Fibroblast of skin of left biceps (primary cell): ENCODE results near the gene GTPBP10.
A peak's percentile ranks its signal among the peaks of the same experiment; 100 is the strongest.
"Not testable (repeated sequence)": the region's sequence is repeated elsewhere in the genome, so short reads cannot be mapped to it uniquely, and the experiment has no call there.

Experiments
- DNase-seq, 2 experiments: peaks; one replicate each; pipeline ENCODE4 v3.0.0-alpha.2; 2013; ENCODE audit warnings: low read depth in 2 of 2

GTPBP10 gene

DNA sequence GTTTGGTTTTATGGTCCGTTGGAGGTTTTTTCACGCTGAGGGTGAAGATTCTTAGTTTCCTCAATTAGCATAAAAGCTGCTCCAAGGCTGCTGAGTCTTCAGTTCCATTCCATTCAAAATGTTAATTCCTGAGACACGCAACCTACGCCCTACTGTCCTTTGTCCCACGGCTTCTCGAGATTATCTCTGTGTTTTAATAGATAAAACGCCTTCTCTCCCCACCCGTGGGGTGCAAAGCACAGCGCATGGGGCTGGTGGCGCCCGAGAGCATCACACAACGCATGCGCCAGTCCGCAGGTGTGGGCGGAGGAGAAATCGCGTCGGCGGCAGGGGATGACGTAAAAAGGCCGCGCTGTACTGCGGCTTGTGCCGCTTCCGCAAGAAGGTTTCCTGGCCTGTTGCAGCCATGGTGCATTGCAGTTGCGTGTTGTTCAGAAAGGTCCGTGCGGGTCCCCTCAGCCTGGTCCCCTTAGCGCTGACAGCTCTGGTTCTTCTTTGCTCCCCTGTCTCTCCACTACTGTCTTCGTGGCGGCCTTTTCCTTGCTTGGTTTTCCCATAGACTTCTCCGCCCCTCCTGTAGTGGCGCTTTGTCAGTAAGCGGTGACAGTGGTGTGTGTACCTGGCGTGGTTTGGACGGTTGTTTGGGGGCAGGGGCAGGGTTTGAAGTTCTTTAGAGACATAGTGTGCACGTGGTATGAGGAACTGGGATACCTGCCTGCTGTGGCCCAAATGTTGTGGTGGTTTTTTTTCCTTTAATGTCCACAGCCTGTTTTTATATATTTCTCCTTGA, at the start of gene GTPBP10:
Gene GTPBP10, plus strand, starts transcription at position 381 of the 790 bp plus-strand sequence. Its CDS starts 26 bp downstream, at position 407.
- DNase-seq = peak; percentile 80 to 81

- peak; percentile 30 to 38 for DNase-seq
Observed at GRCh38 chr7:90298145-90299038, 48.1 kb upstream of the GTPBP10 start.

DNA sequence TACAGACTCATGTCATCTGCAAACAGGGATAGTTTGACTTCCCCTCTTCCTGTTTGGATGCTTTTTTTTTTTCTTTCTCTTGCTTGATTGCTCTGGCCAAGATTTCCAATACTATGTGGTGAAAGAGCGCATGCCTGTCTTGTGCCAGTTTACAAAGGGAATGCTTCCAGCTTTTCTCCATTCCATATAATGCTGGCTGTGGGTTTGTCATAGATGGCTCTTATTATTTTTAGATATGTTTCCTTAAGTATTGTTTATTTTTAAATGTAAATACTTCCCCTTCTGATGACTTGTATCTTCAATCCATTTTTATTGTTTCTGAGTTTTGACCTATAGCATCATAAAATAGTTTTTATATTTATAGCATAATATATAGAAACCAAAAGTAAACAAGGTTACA, 43.3 kb upstream of the GTPBP10 start:
- no peak for DNase-seq

GRCh38 chr7:90309872-90310271, 36.6 kb upstream of the GTPBP10 start:
- DNase-seq = no peak

- no peak for DNase-seq
Observed at GRCh38 chr7:90311175-90311574, 35.3 kb upstream of the GTPBP10 start.

DNA sequence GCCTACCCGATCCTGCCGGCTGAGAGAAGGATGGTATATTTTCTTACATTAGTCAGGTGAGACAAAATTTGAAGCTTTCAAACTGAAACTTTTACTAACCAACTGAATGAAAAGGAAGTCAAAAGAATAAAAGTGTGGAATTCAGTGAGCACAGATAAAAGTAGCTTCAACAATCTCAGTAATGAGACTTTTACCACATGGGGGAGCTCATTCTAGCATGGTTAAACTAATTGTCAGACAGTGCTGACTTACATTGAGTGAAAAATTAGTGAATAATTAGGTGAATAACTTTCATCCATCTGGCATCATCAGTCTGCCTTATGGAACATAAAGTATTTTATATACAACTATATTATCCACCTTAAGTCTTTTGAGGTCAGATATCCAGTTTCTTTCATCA, 33.8 kb upstream of the GTPBP10 start:
- no peak for DNase-seq

- no peak for DNase-seq
Observed at GRCh38 chr7:90313907-90314306, 32.6 kb upstream of the GTPBP10 start.

GRCh38 chr7:90320014-90320413, 26.5 kb upstream of the GTPBP10 start:
- no peak for DNase-seq

DNA sequence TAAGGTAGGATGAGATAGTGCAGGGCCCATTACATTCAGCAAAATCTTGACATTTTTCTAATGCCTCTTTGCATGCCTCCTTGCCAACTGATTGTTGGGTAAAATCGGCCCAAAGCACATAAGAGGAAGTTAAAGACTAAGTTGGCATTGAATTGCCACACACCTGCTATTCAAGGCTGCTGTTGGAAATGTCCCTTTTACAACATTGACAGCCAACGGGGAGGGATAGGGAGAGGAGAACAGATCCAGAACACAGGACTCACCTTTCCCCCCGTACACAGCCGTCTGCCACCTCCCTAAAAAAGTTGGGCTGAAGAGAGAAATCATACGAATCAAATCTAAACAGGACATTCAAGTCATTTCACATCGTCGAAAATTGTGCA, 26.1 kb upstream of the GTPBP10 start:
- no peak for DNase-seq

GRCh38 chr7:90320801-90321494, 25.6 kb upstream of the GTPBP10 start, which contains the start of gene FAM237B:
Gene FAM237B (minus strand): TSS chr7:90321304. CDS start chr7:90319748, 1,556 bp downstream.
- DNase-seq = no peak

DNA sequence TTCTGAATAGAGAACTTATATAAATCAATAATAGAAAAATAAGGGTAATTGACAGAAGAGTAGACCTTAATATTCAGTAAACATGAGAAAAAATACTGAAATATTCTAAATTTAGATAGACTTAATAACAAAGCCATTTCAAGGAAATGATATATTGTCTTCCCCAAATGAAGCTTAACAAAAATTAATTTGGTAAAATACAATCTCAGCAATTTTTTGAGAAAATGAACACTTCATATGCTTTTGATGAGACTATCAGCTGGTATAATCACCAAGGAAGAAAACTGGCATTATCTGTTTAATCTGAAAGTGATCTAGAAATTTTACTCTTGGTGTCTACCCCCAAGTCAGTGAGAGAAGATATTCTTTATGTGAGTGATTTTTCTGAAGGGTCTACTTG, 23.7 kb upstream of the GTPBP10 start:
- no peak for DNase-seq

GRCh38 chr7:90326500-90326899, 20.0 kb upstream of the GTPBP10 start:
- no peak for DNase-seq

DNA sequence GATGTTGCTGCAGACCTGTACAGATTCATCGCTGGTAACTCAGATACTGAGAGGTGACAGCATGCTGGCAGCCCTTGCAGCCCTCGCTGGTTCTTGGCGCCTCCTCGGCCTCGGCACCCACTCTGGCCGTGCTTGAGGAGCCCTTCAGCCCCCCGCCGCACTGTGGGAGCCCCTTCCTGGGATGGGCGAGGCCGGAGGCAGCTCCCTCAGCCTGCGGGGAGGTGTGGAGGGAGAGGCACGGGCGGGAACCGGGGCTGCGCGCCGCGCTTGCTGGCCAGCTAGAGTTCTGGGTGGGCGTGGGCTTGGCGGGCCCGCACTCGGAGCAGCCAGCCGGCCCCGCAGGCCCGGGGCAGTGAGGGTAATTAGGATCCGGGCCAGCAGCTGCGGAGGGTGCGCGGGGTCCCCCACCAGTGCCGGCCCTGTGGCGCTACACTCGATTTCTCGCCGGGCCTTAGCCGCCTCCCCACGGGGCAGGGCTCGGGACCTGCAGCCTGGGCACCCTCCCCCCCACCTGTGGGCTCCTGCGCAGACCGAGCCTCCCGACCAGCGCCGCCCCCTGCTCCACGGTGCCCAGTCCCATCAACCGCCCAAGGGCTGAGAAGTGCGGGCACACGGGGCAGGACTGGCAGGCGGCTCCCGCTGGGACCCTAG, 12.2 kb upstream of the GTPBP10 start:
- no peak for DNase-seq

DNA sequence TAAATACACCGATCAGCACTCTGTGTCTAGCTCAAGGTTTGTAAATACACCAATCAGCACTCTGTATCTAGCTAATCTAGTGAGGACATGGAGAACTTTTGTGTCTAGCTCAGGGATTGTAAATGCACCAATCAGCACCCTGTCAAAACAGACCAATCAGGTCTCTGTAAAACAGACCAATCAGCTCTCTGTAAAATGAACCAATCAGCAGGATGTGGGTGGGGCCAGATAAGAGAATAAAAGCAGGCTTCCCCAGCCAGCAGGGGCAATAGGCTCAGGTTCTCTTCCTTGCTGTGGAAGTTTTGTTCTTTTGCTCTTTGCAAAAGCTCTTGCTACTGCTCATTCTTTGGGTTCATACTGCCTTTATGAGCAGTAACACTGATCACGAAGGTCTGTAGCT, 11.6 kb upstream of the GTPBP10 start:
- not testable (repeated sequence) for DNase-seq

DNA sequence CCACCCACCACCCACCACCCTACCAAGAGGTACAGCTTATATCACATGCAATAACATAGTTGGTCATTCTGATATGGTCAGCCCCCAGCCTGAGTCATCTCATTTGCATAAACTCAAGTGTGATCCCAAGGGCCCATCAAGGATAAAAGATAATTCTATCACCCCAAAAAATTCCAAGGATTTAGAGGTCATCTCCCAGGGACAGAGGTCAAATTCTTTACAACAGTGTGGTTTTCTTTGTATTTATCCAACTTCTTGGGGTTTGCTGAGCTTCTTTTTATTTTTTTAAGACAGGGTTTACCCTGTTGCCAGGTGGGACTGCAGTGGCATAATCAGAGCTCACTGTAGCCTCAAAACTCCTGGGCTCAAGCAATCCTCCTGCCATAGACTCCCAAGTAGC, 9.4 kb upstream of the GTPBP10 start:
- no peak for DNase-seq

DNA sequence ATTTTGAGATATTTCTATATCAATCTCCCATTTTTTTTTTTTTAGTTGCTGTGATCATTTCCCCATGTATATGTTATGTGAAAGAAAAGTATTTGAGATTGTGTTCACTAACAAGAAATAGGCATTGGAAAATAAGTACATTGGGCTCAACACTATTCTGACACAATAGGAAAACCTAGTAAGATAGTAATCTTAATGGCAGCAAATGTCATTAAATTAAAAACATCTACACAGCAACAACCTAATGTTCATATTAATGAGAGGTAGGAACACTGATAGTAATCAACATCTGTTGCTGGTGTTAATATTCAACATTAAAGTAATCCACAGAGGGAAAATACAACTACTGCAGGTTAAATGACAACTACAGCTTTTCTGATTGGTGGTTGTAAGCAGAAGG, 1.5 kb upstream of the GTPBP10 start:
- DNase-seq = no peak

DNA sequence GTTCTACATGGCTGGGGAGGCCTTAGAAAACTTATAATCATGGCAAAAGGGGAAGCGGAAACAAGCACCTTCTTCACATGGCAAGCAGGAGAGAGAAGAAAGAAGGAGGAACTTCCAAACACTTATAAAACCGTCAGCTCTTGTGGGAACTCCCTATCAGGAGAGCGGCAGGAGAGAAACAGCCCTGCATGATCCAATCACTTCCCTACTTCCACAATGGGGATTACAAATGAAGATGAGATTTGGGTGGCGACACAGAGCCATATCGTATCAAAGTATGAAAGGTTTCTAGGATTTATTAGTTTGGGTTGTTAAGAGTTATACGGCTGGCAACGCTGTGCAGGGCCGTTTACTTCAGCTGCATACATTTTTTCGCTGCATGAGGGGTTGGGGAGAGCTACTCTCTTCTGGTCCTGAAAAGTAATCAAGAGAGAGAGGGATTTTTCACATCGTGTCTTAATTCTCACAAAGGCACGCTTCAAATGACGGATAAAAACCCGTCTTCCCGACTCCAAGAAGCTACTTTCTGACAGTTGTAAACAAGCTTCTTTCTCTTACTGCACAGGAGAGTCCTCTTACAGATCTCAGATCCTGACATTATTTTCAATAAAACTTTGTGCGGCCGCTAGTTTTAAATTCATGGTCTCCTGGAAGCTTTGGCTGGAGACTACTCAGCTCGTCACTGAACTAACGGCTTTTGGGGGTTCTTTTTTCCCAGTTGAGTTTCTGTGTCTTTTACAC, 751 bp upstream of the GTPBP10 start:
- DNase-seq = no peak

- DNase-seq = no peak
Observed at GRCh38 chr7:90347759-90348158, 1.2 kb downstream of the GTPBP10 start.

DNA sequence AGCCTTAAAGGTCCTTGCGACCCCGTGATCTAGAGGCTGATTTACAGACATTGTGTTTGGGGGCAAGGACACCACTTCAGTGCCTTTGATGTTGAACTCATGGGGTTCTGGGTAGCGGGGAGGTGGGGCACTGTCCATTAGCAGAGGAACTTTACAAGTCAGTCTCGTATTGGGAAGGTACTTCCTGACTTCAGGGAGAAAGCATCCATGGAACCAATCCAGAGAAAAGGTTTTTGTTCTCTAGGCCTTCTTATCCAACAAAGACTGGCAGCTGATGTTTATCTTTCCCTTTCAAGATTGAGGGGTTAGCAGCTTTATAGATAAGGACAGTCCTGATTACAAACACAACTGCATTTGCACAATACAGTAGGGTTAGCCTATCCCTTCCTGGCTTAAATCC, 2.8 kb downstream of the GTPBP10 start:
- no peak for DNase-seq

DNA sequence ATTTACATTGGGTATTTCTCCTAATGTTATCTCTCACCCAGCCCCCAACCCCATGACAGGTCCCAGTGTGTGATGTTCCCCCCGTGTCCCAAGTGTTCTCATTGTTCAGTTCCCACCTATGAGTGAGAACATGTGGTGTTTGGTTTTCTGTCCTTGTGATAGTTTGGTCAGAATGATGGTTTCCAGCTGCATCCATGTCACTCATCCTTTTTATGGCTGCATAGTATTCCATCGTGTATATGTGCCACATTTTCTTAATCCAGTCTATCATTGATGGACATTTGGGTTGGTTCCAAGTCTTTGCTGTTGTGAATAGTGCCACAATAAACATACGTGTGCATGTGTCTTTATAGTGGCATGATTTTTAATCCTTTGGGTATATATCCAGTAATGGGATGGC, 3.5 kb downstream of the GTPBP10 start:
- DNase-seq = not testable (repeated sequence)

DNA sequence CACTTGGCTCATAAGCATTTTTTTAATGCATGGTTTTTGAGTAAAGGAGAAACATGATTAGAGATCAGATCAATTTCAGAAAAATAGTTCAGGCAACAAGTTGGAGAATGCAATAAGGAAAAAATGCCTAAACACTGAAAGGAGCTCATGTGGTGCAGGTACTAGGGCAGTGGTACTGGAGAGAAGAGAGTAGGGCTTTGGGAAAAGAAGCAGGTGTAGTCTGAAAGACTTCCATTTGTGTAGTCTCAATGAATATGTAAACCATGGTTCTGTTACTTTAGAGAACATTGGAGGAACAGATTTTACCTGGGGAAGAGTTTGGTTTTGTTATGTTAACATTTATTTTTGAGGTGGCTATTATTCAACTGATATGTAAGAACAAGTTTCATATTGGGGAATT, 5.5 kb downstream of the GTPBP10 start:
- DNase-seq = no peak
